H54 (cell line): ENCODE measurements around the gene IQCK.

Experiments used
- DNase-seq: peaks from one replicate; pipeline ENCODE4 v3.0.0; 2011; ENCODE audit warnings: low spot score, mixed read lengths; ENCODE audit not compliant: insufficient read length
- FAIRE-seq: peaks from 3 replicates; lab custom pipeline; 2011; peaks lifted over from hg19 to GRCh38; lab: Jason Lieb, UNC
- POLR2A ChIP-seq: IDR thresholded peaks from 2 replicates; pipeline ENCODE4 v1.6.1; 2011; ENCODE audit warnings: low read depth, mild to moderate bottlenecking, low read length

IQCK gene

GRCh38 chr16:19848756-19849155 lies 130.7 kb downstream of the IQCK start:
- TF ChIP-seq POLR2A: no peak
- FAIRE-seq (no peak), DNase-seq (no peak)

- FAIRE-seq: no peak
- TF ChIP-seq POLR2A: no peak
- no peak for DNase-seq
Measured at GRCh38 chr16:19850131-19850817, 132.2 kb downstream of the IQCK start.

GRCh38 chr16:19851476-19851875 lies 133.4 kb downstream of the IQCK start:
- TF ChIP-seq POLR2A: no peak

GRCh38 chr16:19853132-19853741 lies 135.2 kb downstream of the IQCK start:
- TF ChIP-seq POLR2A: no peak
- FAIRE-seq (no peak), DNase-seq (no peak)

More at GRCh38 chr16:19851476-19851875, 133.4 kb downstream of the IQCK start:
- FAIRE-seq: no peak
- DNase-seq: no peak

GRCh38 chr16:19853742-19854542 lies 135.9 kb downstream of the IQCK start:
- no peak for TF ChIP-seq POLR2A
- DNase-seq: no peak
- FAIRE-seq: no peak

GRCh38 chr16:19854543-19854876 lies 136.4 kb downstream of the IQCK start:
- FAIRE-seq (no peak), DNase-seq (no peak)
- TF ChIP-seq POLR2A: no peak

- FAIRE-seq: no peak
- no peak for DNase-seq
- TF ChIP-seq POLR2A: no peak
Measured at GRCh38 chr16:19856120-19856519, 138.0 kb downstream of the IQCK start.

GRCh38 chr16:19857593-19858339 lies 139.7 kb downstream of the IQCK start:
- FAIRE-seq (no peak), DNase-seq (no peak)

GRCh38 chr16:19858340-19859018 lies 140.4 kb downstream of the IQCK start:
- no peak for FAIRE-seq

More at GRCh38 chr16:19857593-19858339, 139.7 kb downstream of the IQCK start:
- TF ChIP-seq POLR2A: no peak

GRCh38 chr16:19859166-19859565 lies 141.1 kb downstream of the IQCK start:
- no peak for TF ChIP-seq POLR2A
- no peak for FAIRE-seq
- DNase-seq: no peak

More at GRCh38 chr16:19858340-19859018, 140.4 kb downstream of the IQCK start:
- TF ChIP-seq POLR2A: no peak
- DNase-seq: no peak

GRCh38 chr16:19859603-19860002 lies 141.5 kb downstream of the IQCK start:
- DNase-seq: no peak
- FAIRE-seq: no peak
- no peak for TF ChIP-seq POLR2A

GRCh38 chr16:19860166-19861041 lies 142.3 kb downstream of the IQCK start:
- TF ChIP-seq POLR2A: no peak
- FAIRE-seq (no peak), DNase-seq (no peak)

GRCh38 chr16:19861133-19861532 lies 143.1 kb downstream of the IQCK start:
- DNase-seq: no peak
- FAIRE-seq: no peak
- TF ChIP-seq POLR2A: no peak
